ENCODE data around the gene IQCF2.
"Not testable (repeated sequence)": the region's sequence is repeated elsewhere in the genome, so short reads cannot be mapped to it uniquely, and the experiment has no call there.

The IQCF2 gene

GRCh38 chr3:51886447-51886846, 25.0 kb downstream of the IQCF2 start:
- DNase-seq: no peak

DNA sequence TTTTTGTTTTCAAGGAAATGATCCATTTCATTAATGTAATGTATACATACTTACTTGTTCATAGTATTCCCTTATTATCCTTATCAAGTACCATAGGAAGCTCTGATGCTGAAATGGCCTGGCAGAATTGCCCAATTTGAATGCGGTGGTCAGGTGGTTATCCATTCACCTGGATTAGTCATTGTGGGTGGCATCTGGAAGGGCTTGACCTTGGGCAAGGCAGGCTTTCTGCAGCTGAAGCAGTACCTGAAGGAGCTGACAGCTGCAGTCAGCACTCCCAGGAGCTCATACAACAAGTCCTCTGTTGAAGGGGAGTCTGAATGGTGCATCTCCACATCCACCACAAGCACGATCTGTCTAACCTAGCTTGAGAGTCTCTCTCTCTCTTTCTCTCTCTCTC, 26.2 kb downstream of the IQCF2 start:
- DNase-seq: peak; percentile 40

- DNase-seq: no peak
Observed at GRCh38 chr3:51888463-51889105, 27.2 kb downstream of the IQCF2 start.

DNA sequence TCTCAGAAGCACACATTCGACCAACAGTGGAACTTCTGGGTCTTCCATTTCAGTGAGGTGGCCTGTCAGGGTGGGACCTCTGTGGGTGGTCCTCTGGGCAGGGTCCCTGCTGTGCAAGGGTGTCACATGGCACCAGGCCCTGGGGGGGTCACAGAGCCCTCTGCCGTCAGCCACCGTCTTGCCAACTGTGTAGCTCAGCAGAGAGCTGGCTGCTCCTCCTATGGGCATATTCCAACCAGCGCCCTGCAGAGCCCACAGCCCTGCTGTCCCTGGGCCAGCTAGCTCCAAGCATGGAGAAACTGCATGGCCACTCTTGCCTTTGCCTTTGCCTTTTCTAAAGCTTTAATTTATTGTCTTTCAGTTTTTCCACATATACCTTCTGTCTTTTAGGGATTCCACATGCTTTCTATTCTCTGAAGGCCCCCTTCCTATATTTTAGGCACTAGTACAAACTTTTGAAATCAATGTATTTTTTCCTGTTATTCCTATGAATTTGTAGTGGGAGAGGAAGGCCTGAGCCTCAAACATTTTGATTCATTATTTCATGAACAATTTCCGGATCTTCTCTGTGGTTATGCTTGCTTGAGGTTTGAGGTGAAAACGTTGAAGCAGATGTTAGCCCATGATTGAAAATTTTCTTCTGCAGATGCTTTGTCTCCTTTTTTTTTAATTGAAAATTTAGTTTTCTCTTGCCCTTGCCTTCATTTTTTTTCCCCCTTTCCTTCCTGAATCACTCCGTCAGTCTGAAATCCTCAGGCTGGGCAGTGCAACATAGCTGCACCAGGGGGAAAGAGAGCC, 30.0 kb downstream of the IQCF2 start:
- no peak for DNase-seq

GRCh38 chr3:51894391-51894790, 33.0 kb downstream of the IQCF2 start:
- no peak for DNase-seq

- no peak for DNase-seq
Observed at GRCh38 chr3:51894939-51895338, 33.5 kb downstream of the IQCF2 start.

GRCh38 chr3:51896607-51897305, 35.3 kb downstream of the IQCF2 start:
- DNase-seq: no peak

- no peak for DNase-seq
Observed at GRCh38 chr3:51897391-51897790, 36.0 kb downstream of the IQCF2 start.

GRCh38 chr3:51900043-51900442, 38.6 kb downstream of the IQCF2 start:
- not testable (repeated sequence) for DNase-seq

DNA sequence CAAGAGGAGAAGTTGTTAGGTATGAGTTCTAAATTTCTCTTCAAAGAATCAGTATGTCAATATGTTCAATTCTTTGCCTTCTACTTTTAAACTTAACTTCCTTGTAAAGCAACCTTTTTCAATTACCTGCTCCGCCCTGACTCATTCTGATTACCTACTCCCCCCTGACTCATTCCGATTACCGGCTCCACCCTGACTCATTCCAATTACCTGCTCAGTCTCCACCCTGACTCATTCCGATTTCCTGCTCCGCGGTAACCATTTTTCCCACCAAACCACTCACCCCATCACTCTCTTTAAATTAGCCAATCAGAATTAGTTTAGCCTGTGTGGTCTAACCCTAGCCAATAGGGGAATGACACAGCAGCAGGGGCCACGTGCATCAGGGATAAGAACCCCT, 40.9 kb downstream of the IQCF2 start:
- DNase-seq: not testable (repeated sequence)

DNA sequence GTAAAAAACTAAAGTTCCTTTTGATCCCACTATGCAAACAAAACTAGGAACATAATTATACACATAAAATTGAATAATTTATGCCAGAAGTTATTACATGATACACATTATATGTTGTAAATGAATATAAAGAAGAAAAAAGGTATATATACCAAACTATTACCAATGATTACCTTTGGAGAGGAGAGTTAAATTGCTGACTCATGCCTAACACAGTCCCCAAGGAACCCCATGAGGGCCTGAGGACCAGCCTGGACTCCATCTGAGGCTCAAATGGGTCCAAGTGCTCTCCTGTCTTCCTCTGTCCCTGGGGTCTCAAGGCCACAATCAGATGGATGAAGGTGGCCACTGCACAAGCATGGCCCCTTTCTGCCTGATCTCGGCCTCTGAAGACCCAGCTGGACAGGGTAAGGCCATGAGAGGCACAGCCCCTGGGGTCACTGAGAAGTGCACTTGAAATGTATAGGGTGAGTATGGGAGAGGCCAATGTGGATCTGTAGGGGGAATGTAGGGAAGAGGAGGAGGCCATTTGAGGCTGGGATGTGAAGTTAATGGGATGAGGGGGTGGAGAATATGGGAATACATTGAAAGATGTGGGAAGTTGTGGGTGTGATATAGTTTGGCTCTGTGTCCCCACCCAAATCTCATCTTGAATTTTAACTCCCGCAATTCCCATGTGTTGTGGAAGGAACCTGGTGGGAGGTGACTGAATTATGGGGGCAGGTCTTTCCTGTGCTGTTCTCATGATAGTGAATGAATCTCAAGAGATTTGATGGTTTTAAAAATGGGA, 42.8 kb downstream of the IQCF2 start:
- DNase-seq: no peak

DNA sequence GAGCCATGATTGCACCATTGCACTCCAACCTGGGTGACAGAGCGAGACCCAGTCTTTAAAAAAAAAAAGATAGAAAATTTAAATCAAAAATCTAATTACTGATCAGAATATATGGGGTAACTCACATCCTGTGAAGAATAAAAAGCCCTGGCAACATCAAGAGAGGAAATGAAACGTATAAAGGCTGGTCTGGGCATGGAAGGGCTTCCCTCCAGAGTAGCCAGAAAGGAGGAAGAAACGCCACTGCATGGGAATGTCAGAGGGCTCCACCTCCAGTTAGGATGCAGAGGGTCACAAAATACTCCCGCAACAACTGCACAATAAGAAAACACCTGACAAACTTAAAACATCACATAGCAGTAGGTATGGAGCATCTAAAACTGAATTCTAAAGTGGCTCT, 46.6 kb downstream of the IQCF2 start:
- DNase-seq: no peak
